ENCODE data around the gene ARPC1B.
"Not testable (repeated sequence)": the region's sequence is repeated elsewhere in the genome, so short reads cannot be mapped to it uniquely, and the experiment has no call there.

Gene ARPC1B

GRCh38 chr7:99358521-99358920 lies 16.0 kb upstream of the ARPC1B start:
- H3K4me1 Mint-ChIP-seq (ENCODE audit: low read depth) = not testable (repeated sequence)

GRCh38 chr7:99359465-99360154 lies 14.9 kb upstream of the ARPC1B start:
- Mint-ChIP-seq H3K27ac (no peak overlapping the region), H3K36me3 (ENCODE audit: low read depth) (peaks cover 93% of the 10 kb centered on the region)

More at GRCh38 chr7:99358521-99358920, 16.0 kb upstream of the ARPC1B start:
- not testable (repeated sequence) for H3K9me3 Mint-ChIP-seq, H3K4me3 Mint-ChIP-seq, DNase-seq, H3K27me3 Mint-ChIP-seq
- peaks cover 93% of the 10 kb centered on the region for H3K36me3 Mint-ChIP-seq (ENCODE audit: low read depth)
- H3K27ac Mint-ChIP-seq = peak overlapping the region; percentile 3

GRCh38 chr7:99362801-99363200 lies 11.7 kb upstream of the ARPC1B start:
- peaks cover 91% of the 10 kb centered on the region for H3K36me3 Mint-ChIP-seq (ENCODE audit: low read depth)
- H3K4me3 Mint-ChIP-seq = no peak overlapping the region
- no peaks in the 10 kb centered on the region for H3K9me3 Mint-ChIP-seq
- H3K27ac Mint-ChIP-seq = peak overlapping the region; percentile 50
- peaks cover 2% of the 10 kb centered on the region for H3K4me1 Mint-ChIP-seq (ENCODE audit: low read depth)
- DNase-seq = no peak
- H3K27me3 Mint-ChIP-seq = no peaks in the 10 kb centered on the region

More at GRCh38 chr7:99359465-99360154, 14.9 kb upstream of the ARPC1B start:
- H3K9me3 Mint-ChIP-seq = no peaks in the 10 kb centered on the region
- peaks cover 2% of the 10 kb centered on the region for H3K4me1 Mint-ChIP-seq (ENCODE audit: low read depth)
- no peak for DNase-seq
- no peak overlapping the region for H3K4me3 Mint-ChIP-seq
- H3K27me3 Mint-ChIP-seq = no peaks in the 10 kb centered on the region

GRCh38 chr7:99363286-99363685 lies 11.2 kb upstream of the ARPC1B start:
- Mint-ChIP-seq H3K9me3 (no peaks in the 10 kb centered on the region), H3K27ac (peak overlapping the region; percentile 50), H3K4me1 (ENCODE audit: low read depth) (peaks cover 2% of the 10 kb centered on the region), H3K27me3 (no peaks in the 10 kb centered on the region), H3K4me3 (no peak overlapping the region), H3K36me3 (ENCODE audit: low read depth) (peaks cover 86% of the 10 kb centered on the region)
- DNase-seq = no peak

GRCh38 chr7:99365318-99366141 lies 9.0 kb upstream of the ARPC1B start:
- H3K4me1 Mint-ChIP-seq (ENCODE audit: low read depth) = peaks cover 8% of the 10 kb centered on the region
- H3K36me3 Mint-ChIP-seq (ENCODE audit: low read depth) = peaks cover 83% of the 10 kb centered on the region
- H3K27ac Mint-ChIP-seq = no peak overlapping the region
- peak; percentile 74 for DNase-seq
- H3K27me3 Mint-ChIP-seq = no peaks in the 10 kb centered on the region
- no peaks in the 10 kb centered on the region for H3K9me3 Mint-ChIP-seq
- H3K4me3 Mint-ChIP-seq = no peak overlapping the region

- no peak for DNase-seq
- Mint-ChIP-seq H3K4me1 (ENCODE audit: low read depth) (peaks cover 6% of the 10 kb centered on the region), H3K4me3 (no peak overlapping the region), H3K27ac (no peak overlapping the region), H3K9me3 (no peaks in the 10 kb centered on the region), H3K27me3 (no peaks in the 10 kb centered on the region), H3K36me3 (ENCODE audit: low read depth) (peaks cover 72% of the 10 kb centered on the region)
These were observed 7.9 kb upstream of the ARPC1B start for GRCh38 chr7:99366646-99367045.

- peaks cover 15% of the 10 kb centered on the region for H3K4me1 Mint-ChIP-seq (ENCODE audit: low read depth)
- no peak for DNase-seq
- no peaks in the 10 kb centered on the region for H3K27me3 Mint-ChIP-seq
- H3K27ac Mint-ChIP-seq = no peak overlapping the region
- peaks cover 51% of the 10 kb centered on the region for H3K36me3 Mint-ChIP-seq (ENCODE audit: low read depth)
- no peak overlapping the region for H3K4me3 Mint-ChIP-seq
- H3K9me3 Mint-ChIP-seq = no peaks in the 10 kb centered on the region
These were observed 5.7 kb upstream of the ARPC1B start for GRCh38 chr7:99368750-99369389.

GRCh38 chr7:99369767-99370391 lies 4.7 kb upstream of the ARPC1B start:
- no peak for DNase-seq
- H3K36me3 Mint-ChIP-seq (ENCODE audit: low read depth) = peaks cover 41% of the 10 kb centered on the region
- H3K27me3 Mint-ChIP-seq = no peaks in the 10 kb centered on the region
- H3K27ac Mint-ChIP-seq = peak overlapping the region; percentile 57
- H3K9me3 Mint-ChIP-seq = no peaks in the 10 kb centered on the region
- H3K4me3 Mint-ChIP-seq = no peak overlapping the region
- peaks cover 16% of the 10 kb centered on the region for H3K4me1 Mint-ChIP-seq (ENCODE audit: low read depth)

- no peak overlapping the region for H3K27ac Mint-ChIP-seq
- H3K4me3 Mint-ChIP-seq = no peak overlapping the region
- DNase-seq = no peak
These were observed 3.1 kb upstream of the ARPC1B start for GRCh38 chr7:99371376-99371920.

GRCh38 chr7:99372275-99373090 lies 2.0 kb upstream of the ARPC1B start:
- peak overlapping the region; percentile 55 for H3K27ac Mint-ChIP-seq
- no peaks in the 10 kb centered on the region for H3K27me3 Mint-ChIP-seq
- H3K4me1 Mint-ChIP-seq (ENCODE audit: low read depth) = peaks cover 25% of the 10 kb centered on the region
- no peak for DNase-seq
- H3K36me3 Mint-ChIP-seq (ENCODE audit: low read depth) = peaks cover 35% of the 10 kb centered on the region
- H3K4me3 Mint-ChIP-seq = peak overlapping the region; percentile 84
- H3K9me3 Mint-ChIP-seq = no peaks in the 10 kb centered on the region

More at GRCh38 chr7:99371376-99371920, 3.1 kb upstream of the ARPC1B start:
- Mint-ChIP-seq H3K27me3 (no peaks in the 10 kb centered on the region), H3K36me3 (ENCODE audit: low read depth) (peaks cover 35% of the 10 kb centered on the region), H3K4me1 (ENCODE audit: low read depth) (peaks cover 21% of the 10 kb centered on the region), H3K9me3 (no peaks in the 10 kb centered on the region)

- Mint-ChIP-seq H3K4me1 (ENCODE audit: low read depth) (peaks cover 32% of the 10 kb centered on the region), H3K27me3 (no peaks in the 10 kb centered on the region), H3K27ac (peak overlapping the region; percentile 83), H3K9me3 (no peaks in the 10 kb centered on the region), H3K36me3 (ENCODE audit: low read depth) (peaks cover 43% of the 10 kb centered on the region), H3K4me3 (peak overlapping the region; percentile 84)
- DNase-seq = no peak
These were observed 1.2 kb upstream of the ARPC1B start for GRCh38 chr7:99373091-99374066.

- Mint-ChIP-seq H3K27ac (peak overlapping the region; percentile 92), H3K27me3 (no peaks in the 10 kb centered on the region), H3K4me3 (peak overlapping the region; percentile 84), H3K4me1 (ENCODE audit: low read depth) (peaks cover 41% of the 10 kb centered on the region), H3K36me3 (ENCODE audit: low read depth) (peaks cover 44% of the 10 kb centered on the region), H3K9me3 (no peaks in the 10 kb centered on the region)
- peak; percentile 83 for DNase-seq
These were observed 709 bp downstream of the ARPC1B start for GRCh38 chr7:99375070-99375807.
